Inferior parietal cortex (tissue), 1 donor: Measurements from ENCODE around the gene ADAMTSL4.
A peak's percentile ranks its signal among the peaks of the same experiment; 100 is the strongest.
"Not testable (repeated sequence)": the region's sequence is repeated elsewhere in the genome, so short reads cannot be mapped to it uniquely, and the experiment has no call there.

Experiments
- DNase-seq: peaks from one replicate; pipeline ENCODE4 v3.0.0-alpha.2; 2016; ENCODE audit errors: extremely low spot score

The ADAMTSL4 gene

DNA sequence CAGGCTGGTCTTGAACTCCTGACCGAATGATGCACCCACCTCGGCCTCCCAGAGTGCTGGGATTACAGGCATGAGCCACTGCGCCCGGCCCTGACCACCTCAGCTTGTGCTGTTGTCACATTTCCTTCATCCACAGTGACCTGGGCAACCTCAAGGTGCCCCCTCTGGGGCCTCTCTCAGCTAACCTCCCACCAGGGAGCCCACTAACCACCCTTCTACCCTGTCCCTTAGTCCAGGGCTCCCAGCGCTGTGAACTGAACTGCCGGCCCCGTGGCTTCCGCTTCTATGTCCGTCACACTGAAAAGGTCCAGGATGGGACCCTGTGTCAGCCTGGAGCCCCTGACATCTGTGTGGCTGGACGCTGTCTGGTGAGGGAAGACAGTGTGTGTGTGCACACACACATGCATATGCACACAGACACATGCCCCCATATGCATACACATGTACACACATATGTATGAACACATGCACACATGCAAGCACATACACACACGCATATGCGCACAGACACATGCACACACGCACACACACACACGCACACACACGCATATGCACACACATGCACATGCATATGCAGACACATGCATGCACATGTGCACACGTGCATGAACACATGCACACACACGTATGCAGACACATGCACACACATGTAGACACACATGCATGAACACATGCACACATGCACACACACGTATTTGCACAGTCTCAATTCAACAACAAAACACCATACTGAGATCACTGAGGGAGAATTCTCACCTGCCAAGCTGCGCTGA, 6.2 kb downstream of the ADAMTSL4 start:
- DNase-seq, result no peak

DNA sequence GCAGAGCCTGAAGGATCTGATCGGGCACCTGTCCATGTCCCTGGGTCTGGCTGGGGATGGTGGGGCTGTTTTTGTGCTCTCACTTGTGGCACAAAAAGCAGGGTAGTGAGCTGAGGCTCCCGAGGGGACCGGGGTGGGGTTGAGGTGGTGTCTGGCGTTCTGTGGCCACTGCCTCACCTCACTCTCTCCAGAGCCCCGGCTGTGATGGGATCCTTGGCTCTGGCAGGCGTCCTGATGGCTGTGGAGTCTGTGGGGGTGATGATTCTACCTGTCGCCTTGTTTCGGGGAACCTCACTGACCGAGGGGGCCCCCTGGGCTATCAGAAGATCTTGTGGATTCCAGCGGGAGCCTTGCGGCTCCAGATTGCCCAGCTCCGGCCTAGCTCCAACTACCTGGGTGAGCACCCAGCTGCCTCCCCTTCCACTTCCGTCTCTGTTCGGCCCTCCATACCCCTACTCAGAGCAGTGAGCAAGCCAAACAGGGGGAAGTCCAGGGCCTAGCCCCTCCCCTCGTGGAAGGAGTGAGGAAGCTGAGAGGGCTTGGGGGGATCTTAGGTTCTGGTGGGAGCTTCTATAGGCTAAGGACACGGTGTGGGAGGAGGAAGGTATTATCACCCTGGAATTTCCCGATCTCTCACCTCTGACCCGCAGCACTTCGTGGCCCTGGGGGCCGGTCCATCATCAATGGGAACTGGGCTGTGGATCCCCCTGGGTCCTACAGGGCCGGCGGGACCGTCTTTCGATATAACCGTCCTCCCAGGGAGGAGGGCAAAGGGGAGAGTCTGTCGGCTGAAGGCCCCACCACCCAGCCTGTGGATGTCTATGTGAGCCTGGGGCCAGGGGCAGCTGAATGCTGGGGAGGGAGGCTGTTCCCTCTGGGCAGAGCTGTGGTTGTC, 7.0 kb downstream of the ADAMTSL4 start:
- no peak for DNase-seq

DNA sequence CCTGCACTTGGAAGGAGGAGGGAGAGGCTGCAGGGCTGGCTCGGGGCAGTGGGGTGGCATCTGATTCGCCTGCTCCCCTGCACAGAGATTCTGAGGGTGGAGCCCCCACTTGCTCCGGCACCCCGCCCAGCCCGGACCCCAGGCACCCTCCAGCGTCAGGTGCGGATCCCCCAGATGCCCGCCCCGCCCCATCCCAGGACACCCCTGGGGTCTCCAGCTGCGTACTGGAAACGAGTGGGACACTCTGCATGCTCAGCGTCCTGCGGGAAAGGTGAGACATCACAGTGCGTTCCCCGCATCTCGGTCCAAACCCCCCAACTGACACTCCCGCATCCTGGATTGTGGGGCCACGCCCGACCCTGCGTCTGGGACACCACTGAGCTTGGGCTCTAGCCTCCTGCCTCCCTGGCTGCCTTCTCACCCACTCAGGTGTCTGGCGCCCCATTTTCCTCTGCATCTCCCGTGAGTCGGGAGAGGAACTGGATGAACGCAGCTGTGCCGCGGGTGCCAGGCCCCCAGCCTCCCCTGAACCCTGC, 7.9 kb downstream of the ADAMTSL4 start:
- DNase-seq, result no peak

DNA sequence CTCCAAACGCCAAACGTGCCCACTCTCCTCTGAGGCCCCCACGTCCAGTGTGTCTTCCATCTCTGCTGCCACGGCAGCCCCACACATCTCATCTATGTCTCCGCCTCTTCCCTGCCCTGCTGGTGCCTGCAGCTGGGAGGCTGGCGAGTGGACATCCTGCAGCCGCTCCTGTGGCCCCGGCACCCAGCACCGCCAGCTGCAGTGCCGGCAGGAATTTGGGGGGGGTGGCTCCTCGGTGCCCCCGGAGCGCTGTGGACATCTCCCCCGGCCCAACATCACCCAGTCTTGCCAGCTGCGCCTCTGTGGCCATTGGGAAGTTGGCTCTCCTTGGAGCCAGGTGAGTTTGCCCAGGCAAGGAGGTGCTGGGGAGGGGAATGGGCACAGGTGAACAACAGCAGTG, 8.6 kb downstream of the ADAMTSL4 start:
- no peak for DNase-seq

DNA sequence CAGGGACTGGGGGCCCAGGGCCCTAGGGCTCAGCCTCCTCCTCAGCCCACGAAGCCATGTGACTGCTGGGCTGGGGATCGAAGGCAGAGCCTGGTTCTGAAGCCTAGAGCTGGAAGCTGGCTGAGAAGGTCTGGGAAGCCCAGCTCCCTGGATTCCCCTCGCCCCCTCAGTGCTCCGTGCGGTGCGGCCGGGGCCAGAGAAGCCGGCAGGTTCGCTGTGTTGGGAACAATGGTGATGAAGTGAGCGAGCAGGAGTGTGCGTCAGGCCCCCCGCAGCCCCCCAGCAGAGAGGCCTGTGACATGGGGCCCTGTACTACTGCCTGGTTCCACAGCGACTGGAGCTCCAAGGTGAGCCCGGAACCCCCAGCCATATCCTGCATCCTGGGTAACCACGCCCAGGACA, 9.1 kb downstream of the ADAMTSL4 start:
- no peak for DNase-seq

DNA sequence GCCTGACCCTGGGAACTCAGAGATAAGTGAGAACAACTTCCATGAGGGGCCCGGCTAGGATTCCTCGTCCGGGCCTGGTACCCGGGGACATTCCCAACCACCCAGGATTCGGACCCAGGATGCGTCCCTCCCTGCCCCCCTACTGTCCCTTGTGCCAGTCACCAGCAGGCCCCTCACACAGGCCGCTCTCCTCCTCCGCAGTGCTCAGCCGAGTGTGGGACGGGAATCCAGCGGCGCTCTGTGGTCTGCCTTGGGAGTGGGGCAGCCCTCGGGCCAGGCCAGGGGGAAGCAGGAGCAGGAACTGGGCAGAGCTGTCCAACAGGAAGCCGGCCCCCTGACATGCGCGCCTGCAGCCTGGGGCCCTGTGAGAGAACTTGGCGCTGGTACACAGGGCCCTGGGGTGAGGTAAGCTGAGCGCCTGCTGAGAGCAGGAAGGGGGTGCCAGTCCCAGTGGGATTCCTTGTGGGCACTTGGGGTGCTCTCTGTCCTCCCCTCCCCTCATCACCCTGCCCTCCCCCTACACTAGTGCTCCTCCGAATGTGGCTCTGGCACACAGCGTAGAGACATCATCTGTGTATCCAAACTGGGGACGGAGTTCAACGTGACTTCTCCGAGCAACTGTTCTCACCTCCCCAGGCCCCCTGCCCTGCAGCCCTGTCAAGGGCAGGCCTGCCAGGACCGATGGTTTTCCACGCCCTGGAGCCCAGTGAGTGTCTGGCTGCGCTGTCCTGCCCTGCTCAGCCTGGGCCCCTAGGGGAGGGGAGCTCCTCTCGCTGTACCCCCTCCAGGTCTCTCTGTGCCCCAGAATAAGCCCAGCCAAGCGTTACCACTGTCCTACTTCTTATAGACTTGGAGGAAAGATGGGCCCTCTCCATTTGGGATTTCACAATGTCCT, 9.8 kb downstream of the ADAMTSL4 start:
- DNase-seq, result no peak

DNA sequence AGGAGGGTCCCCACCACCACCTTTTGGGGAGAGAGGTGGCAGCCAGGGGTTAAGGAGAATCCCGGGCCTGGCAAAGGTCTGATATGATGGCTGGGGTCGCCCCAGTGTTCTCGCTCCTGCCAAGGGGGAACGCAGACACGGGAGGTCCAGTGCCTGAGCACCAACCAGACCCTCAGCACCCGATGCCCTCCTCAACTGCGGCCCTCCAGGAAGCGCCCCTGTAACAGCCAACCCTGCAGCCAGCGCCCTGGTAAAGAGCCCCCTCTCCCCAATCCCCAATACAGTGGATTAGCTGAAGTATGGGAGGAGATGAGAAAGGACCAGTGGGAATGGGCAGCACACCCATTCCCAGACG, 10.4 kb downstream of the ADAMTSL4 start:
- no peak for DNase-seq

DNA sequence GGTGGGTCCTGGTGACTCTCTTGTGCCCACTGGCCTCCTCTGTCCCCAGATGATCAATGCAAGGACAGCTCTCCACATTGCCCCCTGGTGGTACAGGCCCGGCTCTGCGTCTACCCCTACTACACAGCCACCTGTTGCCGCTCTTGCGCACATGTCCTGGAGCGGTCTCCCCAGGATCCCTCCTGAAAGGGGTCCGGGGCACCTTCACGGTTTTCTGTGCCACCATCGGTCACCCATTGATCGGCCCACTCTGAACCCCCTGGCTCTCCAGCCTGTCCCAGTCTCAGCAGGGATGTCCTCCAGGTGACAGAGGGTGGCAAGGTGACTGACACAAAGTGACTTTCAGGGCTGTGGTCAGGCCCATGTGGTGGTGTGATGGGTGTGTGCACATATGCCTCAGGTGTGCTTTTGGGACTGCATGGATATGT, 10.8 kb downstream of the ADAMTSL4 start:
- peak; percentile 68 for DNase-seq

DNA sequence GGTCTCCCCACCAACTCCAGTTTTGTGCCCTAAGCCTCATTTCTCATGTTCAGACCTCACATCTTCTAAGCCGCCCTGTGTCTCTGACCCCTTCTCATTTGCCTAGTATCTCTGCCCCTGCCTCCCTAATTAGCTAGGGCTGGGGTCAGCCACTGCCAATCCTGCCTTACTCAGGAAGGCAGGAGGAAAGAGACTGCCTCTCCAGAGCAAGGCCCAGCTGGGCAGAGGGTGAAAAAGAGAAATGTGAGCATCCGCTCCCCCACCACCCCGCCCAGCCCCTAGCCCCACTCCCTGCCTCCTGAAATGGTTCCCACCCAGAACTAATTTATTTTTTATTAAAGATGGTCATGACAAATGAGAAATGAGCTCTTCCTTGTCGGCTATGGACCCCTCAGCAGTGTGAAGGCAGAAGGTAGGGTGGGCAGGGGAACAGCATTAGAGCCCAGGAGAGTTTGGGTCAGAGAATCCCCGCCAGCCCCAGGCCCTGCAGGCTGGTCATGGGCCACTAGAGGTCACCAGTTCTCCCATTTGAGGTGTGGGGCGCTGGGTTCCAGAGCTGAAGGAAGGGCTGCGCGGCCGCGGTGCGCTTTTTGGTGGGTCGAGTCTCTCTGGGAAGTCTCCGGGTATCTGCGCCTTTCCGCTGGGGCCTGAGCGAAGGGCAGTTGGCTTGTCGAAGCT, 11.5 kb downstream of the ADAMTSL4 start:
- peak; percentile 70 for DNase-seq

DNA sequence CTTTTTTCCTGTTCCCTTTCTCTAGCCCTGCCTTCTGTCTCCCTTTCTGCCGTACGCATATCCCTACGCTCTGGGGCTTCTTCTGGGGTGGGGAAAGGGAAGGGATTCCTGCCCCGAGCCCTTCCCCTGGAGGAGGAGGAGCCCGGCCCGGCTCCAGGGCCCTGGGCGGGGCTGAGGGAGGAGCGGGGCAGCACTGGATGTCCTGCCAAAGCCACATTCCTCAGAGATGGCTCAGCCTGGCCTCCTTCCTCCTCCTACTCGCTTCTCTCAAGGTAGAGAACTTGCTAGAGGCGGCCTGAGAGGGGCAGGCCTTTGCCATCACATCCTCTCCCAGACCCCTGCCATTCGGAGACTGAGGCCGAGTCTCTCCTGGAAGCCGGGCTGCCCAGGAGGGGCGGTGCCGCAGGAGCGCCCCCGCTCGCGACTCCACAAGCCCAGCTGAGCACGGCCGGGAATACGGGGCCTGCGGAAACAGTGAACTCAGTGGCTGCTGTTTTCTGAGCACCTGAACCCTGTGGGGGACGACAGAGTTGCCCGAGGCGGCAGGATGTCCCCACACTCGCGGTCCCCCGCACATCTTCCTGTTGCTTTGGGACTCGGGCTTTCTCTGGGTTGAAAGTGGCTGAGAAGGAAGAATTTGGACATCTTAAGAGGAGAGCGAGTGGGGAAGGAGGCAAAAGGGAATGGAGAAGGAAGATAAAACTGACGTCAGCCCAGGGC, 12.2 kb downstream of the ADAMTSL4 start:
- DNase-seq, result peak; percentile 76

DNA sequence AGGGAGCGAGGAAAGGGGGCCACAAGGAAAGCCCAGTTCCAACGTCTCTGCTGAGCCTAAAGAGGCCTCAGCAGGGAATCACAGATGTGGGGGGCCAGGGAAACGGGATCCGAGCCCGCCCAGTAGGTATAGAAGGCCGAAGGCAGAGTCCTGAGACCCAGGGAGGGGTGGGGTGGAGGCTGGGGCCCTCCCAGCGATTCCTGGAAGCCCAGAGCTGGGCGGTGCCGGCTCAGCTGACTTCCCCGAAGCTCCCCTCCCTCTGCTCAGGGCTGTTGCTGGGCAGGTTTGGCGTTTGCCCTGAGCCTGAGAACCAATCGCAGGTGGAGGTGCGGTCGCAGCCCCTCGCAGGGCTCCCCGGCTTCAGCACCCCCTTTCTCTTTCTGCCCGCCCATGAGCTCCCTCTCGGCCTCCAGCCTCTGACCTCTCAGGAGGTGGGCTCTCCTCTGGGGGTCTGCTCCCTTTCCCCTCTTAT, 12.8 kb downstream of the ADAMTSL4 start:
- DNase-seq, result peak; percentile 54

DNA sequence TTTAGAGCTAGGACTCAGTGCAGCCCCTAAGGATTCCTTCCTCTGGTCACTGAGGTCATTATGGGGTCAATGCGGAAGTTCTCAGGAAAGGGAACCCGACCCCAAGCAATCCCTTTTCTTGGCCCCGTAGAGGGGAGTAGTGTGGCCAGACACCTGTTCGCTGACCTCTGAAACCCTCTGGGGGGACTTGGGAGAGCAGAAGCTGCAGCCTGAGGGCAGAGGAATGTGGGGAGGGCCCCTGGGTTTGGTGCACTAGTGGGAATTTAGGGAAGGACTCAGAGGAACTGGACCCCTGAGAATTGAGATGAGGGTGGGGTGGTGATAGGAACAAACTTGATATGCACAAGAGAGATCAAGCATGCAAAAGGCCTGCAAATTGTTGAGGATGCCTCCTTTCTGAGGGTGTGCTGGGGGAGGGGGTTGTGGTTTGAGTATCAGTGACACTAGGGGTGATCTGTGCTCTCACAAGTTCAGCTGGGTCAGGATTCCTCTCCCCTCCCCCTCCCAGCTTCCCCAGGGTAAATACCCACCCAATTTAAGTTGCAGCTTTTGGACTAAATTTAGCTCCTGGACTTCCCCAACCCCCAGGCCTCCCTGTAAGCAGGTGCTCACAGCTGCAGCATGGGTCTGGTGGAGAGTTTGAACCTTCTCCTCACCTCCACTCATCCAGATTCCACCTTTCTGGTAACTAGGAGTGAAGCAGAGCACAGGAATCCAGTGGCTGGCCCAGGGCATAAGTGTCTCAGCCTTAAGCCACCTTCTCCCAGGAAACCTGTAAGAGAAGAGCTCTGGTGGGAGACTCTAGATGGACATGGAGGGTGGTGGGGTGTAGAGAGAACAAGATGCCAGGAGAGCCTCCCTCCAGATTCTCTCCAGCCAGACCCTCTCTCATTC, 13.5 kb downstream of the ADAMTSL4 start:
- no peak for DNase-seq

DNA sequence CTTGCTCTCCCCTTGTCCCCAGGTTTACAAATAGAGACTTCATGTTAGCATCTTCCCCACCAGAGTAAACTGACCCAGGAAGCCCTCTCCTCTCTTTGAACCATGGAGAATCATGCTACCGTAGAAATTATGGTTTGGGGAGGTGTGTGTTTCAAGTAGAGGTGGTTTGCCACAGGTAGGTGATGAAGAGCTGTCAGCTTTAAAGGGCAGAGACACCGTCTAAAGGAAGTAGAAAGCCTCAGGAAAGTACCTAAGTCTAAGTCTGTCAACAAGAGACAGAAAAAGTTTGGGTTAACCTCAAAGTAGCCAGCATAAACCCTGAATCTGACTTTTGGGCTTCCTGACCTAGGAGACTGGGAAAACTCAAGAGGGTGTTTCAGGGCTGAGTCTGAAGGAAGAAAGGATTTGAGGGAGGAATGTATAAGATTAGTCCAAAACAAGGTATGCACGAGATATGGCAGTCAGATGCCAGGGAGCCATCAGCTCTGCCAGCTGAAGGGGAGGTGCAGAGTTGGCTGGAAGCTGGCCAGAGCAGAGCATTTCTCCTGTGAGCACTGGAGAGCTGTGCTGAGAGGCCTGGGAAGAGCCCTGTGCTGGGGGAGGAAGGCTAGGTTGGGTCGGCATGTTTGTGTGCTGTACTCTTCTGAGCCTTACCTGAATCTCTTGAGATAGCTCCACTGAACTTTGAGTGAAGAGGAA, 14.3 kb downstream of the ADAMTSL4 start:
- no peak for DNase-seq

DNA sequence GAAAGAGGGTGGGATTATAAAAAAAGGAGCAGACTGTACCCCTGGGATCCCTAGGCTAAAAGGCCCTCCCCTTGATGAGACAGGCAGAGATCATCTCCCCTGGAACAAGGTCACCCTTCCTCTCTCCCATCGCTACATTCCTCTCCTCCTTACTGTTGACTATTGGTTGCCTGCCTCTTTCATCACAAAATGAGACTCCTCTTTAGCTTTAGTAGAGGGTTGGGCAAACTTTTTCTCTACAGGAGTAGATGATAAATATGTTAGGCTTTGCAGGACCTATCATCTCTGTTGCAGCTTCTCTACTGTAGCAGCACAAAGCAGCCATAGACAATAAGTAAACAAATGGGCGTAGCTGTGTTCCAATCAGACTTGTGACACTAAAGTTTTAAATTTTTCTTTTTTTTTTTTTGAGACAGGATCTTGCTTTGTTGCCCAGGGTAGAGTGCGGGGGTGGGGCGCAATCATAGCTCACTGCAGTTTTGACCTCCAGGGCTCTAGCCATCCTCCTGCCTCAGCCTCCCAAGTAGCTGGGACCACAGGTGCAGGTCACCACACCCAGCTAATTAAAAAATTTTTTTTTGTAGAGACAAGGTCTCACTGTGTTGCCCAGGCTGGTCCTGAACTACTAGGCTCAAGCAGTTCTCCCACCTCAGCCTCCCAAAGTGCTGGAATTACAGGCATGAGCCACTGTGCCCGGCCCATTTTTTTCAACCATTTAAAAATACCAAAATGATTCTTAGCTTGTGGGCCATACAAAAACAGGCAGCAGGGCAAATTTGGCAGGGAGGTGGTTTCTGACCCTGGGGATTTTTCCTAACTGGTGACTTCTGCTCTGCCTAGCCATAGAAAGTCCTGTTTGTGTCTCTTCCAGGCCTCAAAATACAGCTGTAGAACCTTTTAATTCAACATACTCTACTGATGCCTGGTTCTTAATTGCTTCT, 15.1 kb downstream of the ADAMTSL4 start:
- no peak for DNase-seq

DNA sequence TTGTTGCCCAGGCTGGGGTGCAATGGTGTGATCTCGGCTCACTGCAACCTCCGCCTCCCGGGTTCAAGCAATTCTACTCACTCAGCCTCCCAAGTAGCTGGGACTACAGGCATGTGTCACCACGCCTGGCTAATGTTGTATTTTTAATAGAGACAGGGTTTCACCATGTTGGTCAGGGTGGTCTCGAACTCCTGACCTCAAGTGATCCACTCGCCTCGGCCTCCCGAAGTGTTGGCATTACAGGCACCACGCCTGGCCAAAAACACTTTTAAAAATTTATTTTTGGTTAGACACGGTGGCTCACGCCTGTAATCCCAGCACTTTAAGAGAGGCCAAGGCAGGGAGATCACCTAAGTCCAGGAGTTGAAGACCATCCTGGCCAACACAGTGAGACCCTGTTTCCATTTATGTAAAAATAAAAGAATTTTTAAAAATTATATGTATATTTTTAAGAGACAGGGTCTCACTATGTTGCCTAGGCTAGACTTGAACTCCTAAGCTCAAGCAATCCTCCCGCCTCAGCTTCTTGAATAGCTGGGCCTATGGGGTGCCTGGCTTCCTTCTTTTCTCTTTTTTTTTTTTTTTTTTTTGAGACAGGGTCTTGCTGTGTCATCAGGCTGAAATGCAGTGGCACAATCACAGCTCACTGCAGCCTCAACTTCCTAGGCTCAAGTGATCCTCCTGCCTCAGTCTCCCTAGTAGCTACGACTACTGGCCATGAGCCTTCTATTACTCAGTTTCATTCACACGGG, 16.2 kb downstream of the ADAMTSL4 start:
- DNase-seq, result not testable (repeated sequence)

DNA sequence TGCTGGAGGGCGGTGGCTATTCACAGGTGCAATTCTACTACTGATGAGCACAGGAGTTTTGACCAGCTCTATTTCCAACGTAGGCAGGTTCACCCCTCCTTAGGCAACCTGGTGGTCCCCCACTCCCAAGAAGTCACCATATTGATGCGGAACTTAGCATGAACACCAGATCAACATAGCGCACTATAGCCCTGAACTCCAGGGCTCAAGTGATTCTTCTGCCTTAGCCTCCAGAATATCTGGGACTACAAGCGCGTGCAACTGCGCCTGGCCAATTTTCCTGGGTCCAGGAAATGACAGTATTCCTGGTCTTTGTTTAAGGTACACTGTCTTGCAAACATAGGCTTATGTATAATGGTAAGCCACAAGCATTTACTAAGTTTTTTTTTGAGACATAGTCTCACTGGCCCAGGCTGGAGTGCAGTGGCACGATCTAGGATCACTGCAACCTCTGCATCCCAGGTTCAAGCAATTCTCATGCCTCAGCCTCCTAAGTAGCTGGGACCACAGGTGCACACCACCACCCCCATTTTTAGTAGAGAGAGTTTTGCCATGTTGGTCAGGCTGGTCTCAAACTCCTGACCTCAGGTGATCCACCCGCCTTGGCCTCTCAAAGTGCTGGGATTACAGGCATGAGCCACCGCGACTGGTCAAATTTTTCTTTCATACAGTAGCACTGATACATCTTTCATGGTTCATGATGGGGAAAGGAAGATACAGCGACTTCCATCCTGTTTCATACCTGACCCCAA, 17.6 kb downstream of the ADAMTSL4 start:
- no peak for DNase-seq
